T-helper 2 cell (primary cell): ENCODE data around the gene MRPL1.

Experiments used
- DNase-seq, 5 experiments: peaks; one replicate each; pipeline versions ENCODE4 v3.0.0 to v3.0.0-alpha.2; 2012 to 2022

Gene MRPL1

GRCh38 chr4:77849278-77849965 is 13.2 kb upstream of the MRPL1 start:
- no peak for DNase-seq

GRCh38 chr4:77852892-77853495 is 9.6 kb upstream of the MRPL1 start:
- peak; percentile 15 to 94 (median 63) for DNase-seq

- DNase-seq = peak in 3 of 5 experiments; percentile 16 to 89 (median 46)
Measured at GRCh38 chr4:77854431-77855111, 8.1 kb upstream of the MRPL1 start.

- DNase-seq = no peak
Measured at GRCh38 chr4:77856152-77856551, 6.5 kb upstream of the MRPL1 start.

GRCh38 chr4:77859256-77859655 is 3.4 kb upstream of the MRPL1 start:
- DNase-seq = no peak

GRCh38 chr4:77861495-77861894 is 1.1 kb upstream of the MRPL1 start:
- DNase-seq = peak in 1 of 5 experiments; percentile 92

GRCh38 chr4:77863341-77863740 is 711 bp downstream of the MRPL1 start:
- DNase-seq = peak in 1 of 5 experiments; percentile 57

GRCh38 chr4:77865259-77865658 is 2.6 kb downstream of the MRPL1 start:
- DNase-seq = no peak

- no peak for DNase-seq
Measured at GRCh38 chr4:77872723-77873445, 10.3 kb downstream of the MRPL1 start.

- peak in 1 of 5 experiments; percentile 22 for DNase-seq
Measured at GRCh38 chr4:77877167-77877566, 14.5 kb downstream of the MRPL1 start.

GRCh38 chr4:77877771-77878565 is 15.3 kb downstream of the MRPL1 start:
- DNase-seq = no peak

GRCh38 chr4:77880784-77881183 is 18.2 kb downstream of the MRPL1 start:
- no peak for DNase-seq

- DNase-seq = peak in 1 of 5 experiments; percentile 16
Measured at GRCh38 chr4:77881460-77882295, 19.0 kb downstream of the MRPL1 start.

- DNase-seq = peak in 1 of 5 experiments; percentile 9
Measured at GRCh38 chr4:77893451-77893850, 30.8 kb downstream of the MRPL1 start.

GRCh38 chr4:77899607-77900006 is 37.0 kb downstream of the MRPL1 start:
- DNase-seq = no peak

- DNase-seq = no peak
Measured at GRCh38 chr4:77903186-77903585, 40.6 kb downstream of the MRPL1 start.

- peak in 1 of 5 experiments; percentile 11 for DNase-seq
Measured at GRCh38 chr4:77905651-77906263, 43.1 kb downstream of the MRPL1 start.

GRCh38 chr4:77910676-77911075 is 48.0 kb downstream of the MRPL1 start:
- DNase-seq = no peak

- no peak for DNase-seq
Measured at GRCh38 chr4:77911091-77911490, 48.5 kb downstream of the MRPL1 start.

- no peak for DNase-seq
Measured at GRCh38 chr4:77911842-77912450, 49.3 kb downstream of the MRPL1 start.
